ENCODE results near the gene SPRYD3.

SPRYD3 gene

GRCh38 chr12:53057816-53058500 is 21.2 kb downstream of the SPRYD3 start:
- no peaks in the 10 kb centered on the region for H3K27me3 ChIP-seq (ENCODE audit: control insufficient read depth in 5 of 5, insufficient read depth in 4 of 5, low read length in 5 of 5)
- H3K4me1 ChIP-seq (ENCODE audit: control insufficient read depth in 5 of 5, insufficient read depth in 5 of 5, low read length in 5 of 5), result peaks cover 10 to 67% (median 63%) of the 10 kb centered on the region in 5 donors
- H3K27ac ChIP-seq (ENCODE audit: low read depth, low read length), result no peak overlapping the region
- H3K36me3 ChIP-seq (ENCODE audit: control insufficient read depth in 5 of 5, insufficient read depth in 5 of 5, low read length in 5 of 5), result peaks cover 3 to 91% (median 81%) of the 10 kb centered on the region in 5 donors
- H3K4me3 ChIP-seq (ENCODE audit: low read depth in 1 of 5, low read length in 5 of 5), result no peak overlapping the region
- H3K9ac ChIP-seq (ENCODE audit: low read length in 5 of 5), result no peak overlapping the region
- H3K9me3 ChIP-seq (ENCODE audit: control insufficient read depth in 5 of 5, low read length in 5 of 5), result no peaks in the 10 kb centered on the region

DNA sequence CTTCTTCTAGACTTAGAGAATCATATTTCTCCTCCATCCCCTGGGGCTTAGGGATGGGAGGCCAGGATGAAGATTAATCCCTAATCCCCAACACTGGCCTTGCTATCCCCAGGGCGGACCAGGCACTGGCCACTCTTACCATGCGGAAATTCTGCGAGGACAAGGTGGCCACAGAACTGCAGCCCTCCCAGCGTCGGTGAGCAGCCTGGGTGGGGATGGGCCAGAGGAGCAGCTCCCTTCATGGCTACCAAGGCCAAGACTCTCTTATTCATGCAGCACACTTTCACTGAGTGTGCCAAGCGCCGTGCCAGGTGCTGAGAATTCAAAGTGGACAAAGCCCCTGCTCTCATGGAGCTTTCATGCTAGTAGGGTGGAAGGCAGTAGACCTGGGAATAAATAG is 22.3 kb downstream of the SPRYD3 start:
- peaks cover 9 to 67% (median 62%) of the 10 kb centered on the region in 5 donors for H3K4me1 ChIP-seq (ENCODE audit: control insufficient read depth in 5 of 5, insufficient read depth in 5 of 5, low read length in 5 of 5)
- H3K9ac ChIP-seq (ENCODE audit: low read length in 5 of 5), result no peak overlapping the region
- H3K36me3 ChIP-seq (ENCODE audit: control insufficient read depth in 5 of 5, insufficient read depth in 5 of 5, low read length in 5 of 5), result peaks cover 3 to 85% (median 75%) of the 10 kb centered on the region in 5 donors
- no peak overlapping the region for H3K4me3 ChIP-seq (ENCODE audit: low read depth in 1 of 5, low read length in 5 of 5)
- no peaks in the 10 kb centered on the region for H3K27me3 ChIP-seq (ENCODE audit: control insufficient read depth in 5 of 5, insufficient read depth in 4 of 5, low read length in 5 of 5)
- H3K9me3 ChIP-seq (ENCODE audit: control insufficient read depth in 5 of 5, low read length in 5 of 5), result no peaks in the 10 kb centered on the region
- H3K27ac ChIP-seq (ENCODE audit: low read depth, low read length), result no peak overlapping the region

GRCh38 chr12:53056296-53056695 is 22.9 kb downstream of the SPRYD3 start:
- no peak overlapping the region for H3K9ac ChIP-seq (ENCODE audit: low read length in 5 of 5)
- H3K27ac ChIP-seq (ENCODE audit: low read depth, low read length), result no peak overlapping the region
- H3K4me3 ChIP-seq (ENCODE audit: low read depth in 1 of 5, low read length in 5 of 5), result no peak overlapping the region
- no peaks in the 10 kb centered on the region for H3K9me3 ChIP-seq (ENCODE audit: control insufficient read depth in 5 of 5, low read length in 5 of 5)
- H3K36me3 ChIP-seq (ENCODE audit: control insufficient read depth in 5 of 5, insufficient read depth in 5 of 5, low read length in 5 of 5), result peaks cover 3 to 84% (median 74%) of the 10 kb centered on the region in 5 donors
- peaks cover 12 to 67% (median 62%) of the 10 kb centered on the region in 5 donors for H3K4me1 ChIP-seq (ENCODE audit: control insufficient read depth in 5 of 5, insufficient read depth in 5 of 5, low read length in 5 of 5)
- no peaks in the 10 kb centered on the region for H3K27me3 ChIP-seq (ENCODE audit: control insufficient read depth in 5 of 5, insufficient read depth in 4 of 5, low read length in 5 of 5)

DNA sequence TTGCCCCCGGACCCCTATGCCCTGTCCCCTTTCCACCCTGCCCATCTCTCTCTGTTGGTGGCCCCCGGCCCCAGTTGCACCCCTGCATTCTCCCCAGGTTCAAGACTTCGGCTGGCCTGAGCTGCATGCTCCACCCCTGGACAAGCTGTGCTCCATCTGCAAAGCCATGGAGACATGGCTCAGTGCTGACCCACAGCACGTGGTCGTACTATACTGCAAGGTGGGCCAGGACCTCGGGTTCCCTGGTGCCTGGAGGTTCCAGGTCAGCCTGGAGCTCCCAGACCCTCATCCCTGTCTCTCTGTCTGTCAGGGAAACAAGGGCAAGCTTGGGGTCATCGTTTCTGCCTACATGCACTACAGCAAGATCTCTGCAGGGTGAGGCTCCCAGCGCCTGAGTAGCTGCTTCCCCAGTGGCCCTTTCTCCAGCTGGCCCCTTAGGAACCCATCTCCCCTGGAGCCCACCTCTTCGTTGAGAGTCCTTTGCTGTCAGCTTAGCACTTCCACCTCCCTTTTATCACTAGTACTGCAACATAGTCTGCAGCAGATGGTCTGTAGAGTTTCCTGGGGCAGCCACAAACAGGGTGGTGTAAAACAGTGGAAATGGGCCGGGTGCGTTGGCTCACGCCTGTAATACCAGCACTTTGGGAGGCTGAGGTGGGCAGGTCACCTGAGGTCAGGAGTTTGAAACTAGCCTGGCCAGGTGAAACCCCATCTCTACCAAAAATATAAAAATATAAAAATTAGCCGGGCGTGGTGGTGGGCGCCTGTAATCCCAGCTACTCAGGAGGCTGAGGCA is 23.5 kb downstream of the SPRYD3 start:
- Histone ChIP-seq H3K9ac (ENCODE audit: low read length in 5 of 5) (no peak overlapping the region), H3K36me3 (ENCODE audit: control insufficient read depth in 5 of 5, insufficient read depth in 5 of 5, low read length in 5 of 5) (peaks cover 3 to 79% (median 68%) of the 10 kb centered on the region in 5 donors), H3K9me3 (ENCODE audit: control insufficient read depth in 5 of 5, low read length in 5 of 5) (no peaks in the 10 kb centered on the region), H3K4me3 (ENCODE audit: low read depth in 1 of 5, low read length in 5 of 5) (no peak overlapping the region), H3K27me3 (ENCODE audit: control insufficient read depth in 5 of 5, insufficient read depth in 4 of 5, low read length in 5 of 5) (no peaks in the 10 kb centered on the region), H3K4me1 (ENCODE audit: control insufficient read depth in 5 of 5, insufficient read depth in 5 of 5, low read length in 5 of 5) (peaks cover 16 to 67% (median 62%) of the 10 kb centered on the region in 5 donors), H3K27ac (ENCODE audit: low read depth, low read length) (peak overlapping the region; percentile 99)

GRCh38 chr12:53054112-53054878 is 24.9 kb downstream of the SPRYD3 start:
- H3K4me1 ChIP-seq (ENCODE audit: control insufficient read depth in 5 of 5, insufficient read depth in 5 of 5, low read length in 5 of 5), result peaks cover 21 to 65% (median 63%) of the 10 kb centered on the region in 5 donors
- H3K4me3 ChIP-seq (ENCODE audit: low read depth in 1 of 5, low read length in 5 of 5), result peak overlapping the region in 4 of 5 donors; percentile 27 to 65 (median 48)
- H3K27ac ChIP-seq (ENCODE audit: low read depth, low read length), result peak overlapping the region; percentile 99
- peak overlapping the region in 4 of 5 donors; percentile 16 to 62 (median 56) for H3K9ac ChIP-seq (ENCODE audit: low read length in 5 of 5)
- H3K9me3 ChIP-seq (ENCODE audit: control insufficient read depth in 5 of 5, low read length in 5 of 5), result no peaks in the 10 kb centered on the region
- H3K27me3 ChIP-seq (ENCODE audit: control insufficient read depth in 5 of 5, insufficient read depth in 4 of 5, low read length in 5 of 5), result peaks cover 0 to 2% (median 0%) of the 10 kb centered on the region in 5 donors
- peaks cover 3 to 65% (median 54%) of the 10 kb centered on the region in 5 donors for H3K36me3 ChIP-seq (ENCODE audit: control insufficient read depth in 5 of 5, insufficient read depth in 5 of 5, low read length in 5 of 5)

DNA sequence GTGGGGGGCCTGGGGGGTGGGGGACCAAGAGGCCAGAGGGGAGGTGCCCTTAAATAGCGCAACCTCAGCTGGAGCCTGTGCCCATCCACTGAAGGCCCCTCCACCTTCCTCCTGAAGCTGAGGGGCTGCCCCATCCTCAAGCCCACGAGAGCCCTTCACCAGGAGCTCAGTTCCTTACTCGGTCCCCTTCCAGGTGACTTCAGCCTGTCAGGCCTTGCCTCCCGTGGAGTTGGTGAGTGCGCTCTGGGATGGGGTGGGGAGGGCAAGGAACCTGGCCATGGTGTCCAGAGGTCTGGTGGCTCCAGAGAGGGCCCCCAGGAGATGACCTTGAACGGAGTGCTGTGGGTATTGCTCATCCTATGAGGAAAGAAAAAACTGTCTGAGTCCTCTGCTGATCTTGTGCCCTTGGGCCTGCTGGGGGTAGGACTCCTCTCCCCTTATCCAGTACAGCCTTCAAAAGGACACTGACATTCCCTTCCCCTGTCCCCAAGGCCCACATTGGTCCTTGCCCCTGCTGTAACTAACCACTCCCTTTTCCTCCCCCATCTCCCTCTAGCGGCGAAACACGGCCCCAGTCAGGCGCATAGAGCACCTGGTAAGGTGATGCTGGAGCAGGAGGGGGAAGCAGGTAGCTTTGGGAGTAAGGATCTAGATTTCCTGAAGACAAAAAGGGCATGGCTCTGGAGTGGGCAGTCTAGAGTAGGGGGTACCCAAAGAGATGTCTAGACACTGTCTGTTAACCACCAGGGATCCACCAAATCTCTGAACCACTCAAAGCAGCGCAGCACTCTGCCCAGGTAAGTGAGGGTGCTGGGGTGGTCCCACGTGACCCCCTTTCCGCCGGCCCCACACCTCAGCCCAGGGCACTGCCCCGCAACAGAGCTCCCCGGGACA is 25.7 kb downstream of the SPRYD3 start:
- peaks cover 23 to 73% (median 68%) of the 10 kb centered on the region in 5 donors for H3K4me1 ChIP-seq (ENCODE audit: control insufficient read depth in 5 of 5, insufficient read depth in 5 of 5, low read length in 5 of 5)
- peak overlapping the region; percentile 99 for H3K27ac ChIP-seq (ENCODE audit: low read depth, low read length)
- H3K27me3 ChIP-seq (ENCODE audit: control insufficient read depth in 5 of 5, insufficient read depth in 4 of 5, low read length in 5 of 5), result peaks cover 0 to 2% (median 0%) of the 10 kb centered on the region in 5 donors
- H3K4me3 ChIP-seq (ENCODE audit: low read depth in 1 of 5, low read length in 5 of 5), result peak overlapping the region in 4 of 5 donors; percentile 27 to 65 (median 48)
- H3K36me3 ChIP-seq (ENCODE audit: control insufficient read depth in 5 of 5, insufficient read depth in 5 of 5, low read length in 5 of 5), result peaks cover 3 to 57% (median 45%) of the 10 kb centered on the region in 5 donors
- no peaks in the 10 kb centered on the region for H3K9me3 ChIP-seq (ENCODE audit: control insufficient read depth in 5 of 5, low read length in 5 of 5)
- H3K9ac ChIP-seq (ENCODE audit: low read length in 5 of 5), result peak overlapping the region in 4 of 5 donors; percentile 16 to 62 (median 34)

- Histone ChIP-seq H3K36me3 (ENCODE audit: control insufficient read depth in 5 of 5, insufficient read depth in 5 of 5, low read length in 5 of 5) (peaks cover 3 to 49% (median 37%) of the 10 kb centered on the region in 5 donors), H3K9ac (ENCODE audit: low read length in 5 of 5) (peak overlapping the region in 4 of 5 donors; percentile 39 to 100 (median 76)), H3K4me1 (ENCODE audit: control insufficient read depth in 5 of 5, insufficient read depth in 5 of 5, low read length in 5 of 5) (peaks cover 23 to 80% (median 74%) of the 10 kb centered on the region in 5 donors), H3K9me3 (ENCODE audit: control insufficient read depth in 5 of 5, low read length in 5 of 5) (no peaks in the 10 kb centered on the region), H3K4me3 (ENCODE audit: low read depth in 1 of 5, low read length in 5 of 5) (peak overlapping the region; percentile 87 to 95 (median 91)), H3K27me3 (ENCODE audit: control insufficient read depth in 5 of 5, insufficient read depth in 4 of 5, low read length in 5 of 5) (peaks cover 0 to 2% (median 0%) of the 10 kb centered on the region in 5 donors), H3K27ac (ENCODE audit: low read depth, low read length) (peak overlapping the region; percentile 99)
Observed at GRCh38 chr12:53052419-53053217, 26.6 kb downstream of the SPRYD3 start.

- H3K27ac ChIP-seq (ENCODE audit: low read depth, low read length), result peak overlapping the region; percentile 99
- peak overlapping the region in 4 of 5 donors; percentile 39 to 100 (median 76) for H3K9ac ChIP-seq (ENCODE audit: low read length in 5 of 5)
- H3K27me3 ChIP-seq (ENCODE audit: control insufficient read depth in 5 of 5, insufficient read depth in 4 of 5, low read length in 5 of 5), result peaks cover 0 to 2% (median 0%) of the 10 kb centered on the region in 5 donors
- H3K4me1 ChIP-seq (ENCODE audit: control insufficient read depth in 5 of 5, insufficient read depth in 5 of 5, low read length in 5 of 5), result peaks cover 23 to 81% (median 74%) of the 10 kb centered on the region in 5 donors
- H3K4me3 ChIP-seq (ENCODE audit: low read depth in 1 of 5, low read length in 5 of 5), result peak overlapping the region; percentile 87 to 95 (median 91)
- H3K9me3 ChIP-seq (ENCODE audit: control insufficient read depth in 5 of 5, low read length in 5 of 5), result no peaks in the 10 kb centered on the region
- peaks cover 3 to 42% (median 30%) of the 10 kb centered on the region in 5 donors for H3K36me3 ChIP-seq (ENCODE audit: control insufficient read depth in 5 of 5, insufficient read depth in 5 of 5, low read length in 5 of 5)
Observed at GRCh38 chr12:53051881-53052412, 27.2 kb downstream of the SPRYD3 start.
